ENCODE data around the gene KCNAB1. TPM values are rescaled to one million over a fixed set of nuclear protein-coding genes. Genes with fewer than 3 reads are reported as not detected.

Gene KCNAB1
- total and polyA plus RNA-seq, 2 experiments from 2014 or later = 0.80 to 1.4 TPM

DNA sequence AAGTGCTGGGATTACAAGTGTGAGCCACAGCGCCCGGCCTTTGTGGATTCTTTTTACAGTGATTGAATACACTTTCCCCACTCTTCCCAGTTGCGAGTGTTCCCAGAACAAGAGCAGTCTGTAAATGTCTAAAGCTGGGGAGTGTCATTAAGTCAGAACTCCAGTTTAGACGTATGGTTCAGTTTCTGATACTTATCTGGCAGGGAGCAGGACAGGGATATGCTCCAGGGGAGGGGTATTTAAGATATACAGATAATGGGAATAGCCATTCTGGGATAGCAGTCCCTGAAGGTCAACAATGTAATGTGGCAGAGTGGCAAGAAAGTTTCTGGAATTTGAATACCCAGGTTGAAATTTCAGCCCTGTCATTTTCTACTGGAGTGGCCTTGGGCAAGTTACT lies 270.5 kb downstream of the KCNAB1 start:
- Histone ChIP-seq H3K4me3 (no peak overlapping the region), H3K4me1 (ENCODE audit: insufficient read depth) (no peaks in the 10 kb centered on the region), H3K79me2 (no peaks in the 10 kb centered on the region), H4K20me1 (ENCODE audit: insufficient read depth, poor library complexity, severe bottlenecking) (no peaks in the 10 kb centered on the region), H3K9me2 (replicated peaks; ENCODE audit: insufficient read depth) (no peaks in the 10 kb centered on the region), H3K9me3 (ENCODE audit: low read depth) (no peaks in the 10 kb centered on the region), H3K4me2 (no peak overlapping the region), H3K36me3 (replicated peaks; ENCODE audit: insufficient read depth, low read depth) (no peaks in the 10 kb centered on the region), H2AFZ (no peak overlapping the region), H3K27me3 (no peaks in the 10 kb centered on the region), H3K27ac (no peak overlapping the region)
- WGBS (ENCODE audit: low lambda C conversion rate, missing lambda C conversion rate) = 59% methylated on average over 3 of the region's 4 CpGs
- TF ChIP-seq EZH2phosphoT487 (IDR thresholded peaks at IDR 0.05; ENCODE audit: low read depth, severe bottlenecking, unreplicated experiment) (no peak), EZH2 (IDR thresholded peaks at IDR 0.05; ENCODE audit: borderline replicate concordance) (no peak)
- TF ChIP-seq, protein P1, sequence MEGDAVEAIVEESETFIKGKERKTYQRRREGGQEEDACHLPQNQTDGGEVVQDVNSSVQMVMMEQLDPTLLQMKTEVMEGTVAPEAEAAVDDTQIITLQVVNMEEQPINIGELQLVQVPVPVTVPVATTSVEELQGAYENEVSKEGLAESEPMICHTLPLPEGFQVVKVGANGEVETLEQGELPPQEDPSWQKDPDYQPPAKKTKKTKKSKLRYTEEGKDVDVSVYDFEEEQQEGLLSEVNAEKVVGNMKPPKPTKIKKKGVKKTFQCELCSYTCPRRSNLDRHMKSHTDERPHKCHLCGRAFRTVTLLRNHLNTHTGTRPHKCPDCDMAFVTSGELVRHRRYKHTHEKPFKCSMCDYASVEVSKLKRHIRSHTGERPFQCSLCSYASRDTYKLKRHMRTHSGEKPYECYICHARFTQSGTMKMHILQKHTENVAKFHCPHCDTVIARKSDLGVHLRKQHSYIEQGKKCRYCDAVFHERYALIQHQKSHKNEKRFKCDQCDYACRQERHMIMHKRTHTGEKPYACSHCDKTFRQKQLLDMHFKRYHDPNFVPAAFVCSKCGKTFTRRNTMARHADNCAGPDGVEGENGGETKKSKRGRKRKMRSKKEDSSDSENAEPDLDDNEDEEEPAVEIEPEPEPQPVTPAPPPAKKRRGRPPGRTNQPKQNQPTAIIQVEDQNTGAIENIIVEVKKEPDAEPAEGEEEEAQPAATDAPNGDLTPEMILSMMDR (IDR thresholded peaks at IDR 0.05; ENCODE audit: poor library complexity) = no peak
- DNase-seq (ENCODE audit: low spot score) = no peak

DNA sequence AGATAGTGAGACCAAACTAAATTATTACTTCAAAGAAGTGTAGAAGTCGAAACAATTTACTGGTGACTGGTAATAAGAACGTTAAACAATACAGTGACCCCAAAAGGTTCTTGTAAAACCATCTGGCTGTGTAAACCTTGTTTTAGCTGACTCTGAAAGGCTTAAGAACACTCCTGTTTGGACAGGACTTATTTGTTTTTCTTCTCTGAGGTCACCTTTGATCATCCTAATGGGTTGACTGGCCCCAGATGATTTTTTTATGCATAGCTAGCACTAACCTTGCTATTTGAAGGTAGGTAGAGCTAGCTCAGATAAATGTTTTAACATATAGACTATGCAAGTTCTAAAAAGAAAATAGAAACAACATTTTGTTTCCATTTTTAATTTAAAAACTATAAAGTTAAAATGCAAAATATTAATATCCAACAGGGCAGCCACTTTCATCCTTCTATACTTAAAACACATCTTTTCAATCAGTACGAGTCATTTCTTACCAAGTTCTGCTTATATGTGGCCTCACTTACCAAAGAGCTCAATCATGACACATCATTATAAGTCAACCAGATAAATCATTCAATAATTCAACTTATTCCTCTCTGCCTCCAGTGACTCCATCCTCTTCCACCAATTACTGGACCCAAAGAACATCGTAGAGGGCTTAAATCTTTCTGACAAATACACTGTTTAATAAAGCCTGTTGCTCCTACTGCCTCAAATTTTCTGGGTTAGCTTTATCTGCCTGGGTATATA lies 275.8 kb downstream of the KCNAB1 start:
- Histone ChIP-seq H3K79me2 (no peaks in the 10 kb centered on the region), H3K4me3 (no peak overlapping the region), H3K4me1 (ENCODE audit: insufficient read depth) (no peaks in the 10 kb centered on the region), H3K4me2 (peak overlapping the region; percentile 7), H4K20me1 (ENCODE audit: insufficient read depth, poor library complexity, severe bottlenecking) (no peaks in the 10 kb centered on the region), H3K27ac (peak overlapping the region; percentile 33), H3K36me3 (replicated peaks; ENCODE audit: insufficient read depth, low read depth) (no peaks in the 10 kb centered on the region), H3K27me3 (no peaks in the 10 kb centered on the region), H2AFZ (no peak overlapping the region), H3K9me3 (ENCODE audit: low read depth) (no peaks in the 10 kb centered on the region), H3K9me2 (replicated peaks; ENCODE audit: insufficient read depth) (no peaks in the 10 kb centered on the region)
- 59% methylated on average over 4 of the region's 4 CpGs for whole genome bisulfite sequencing (ENCODE audit: low lambda C conversion rate, missing lambda C conversion rate)
- no peak for DNase-seq (ENCODE audit: low spot score)
- TF ChIP-seq EZH2 (IDR thresholded peaks at IDR 0.05; ENCODE audit: borderline replicate concordance) = no peak
- no peak for TF ChIP-seq EZH2phosphoT487 (IDR thresholded peaks at IDR 0.05; ENCODE audit: low read depth, severe bottlenecking, unreplicated experiment)
- TF ChIP-seq, protein P1 (IDR thresholded peaks at IDR 0.05; ENCODE audit: poor library complexity) = no peak

DNA sequence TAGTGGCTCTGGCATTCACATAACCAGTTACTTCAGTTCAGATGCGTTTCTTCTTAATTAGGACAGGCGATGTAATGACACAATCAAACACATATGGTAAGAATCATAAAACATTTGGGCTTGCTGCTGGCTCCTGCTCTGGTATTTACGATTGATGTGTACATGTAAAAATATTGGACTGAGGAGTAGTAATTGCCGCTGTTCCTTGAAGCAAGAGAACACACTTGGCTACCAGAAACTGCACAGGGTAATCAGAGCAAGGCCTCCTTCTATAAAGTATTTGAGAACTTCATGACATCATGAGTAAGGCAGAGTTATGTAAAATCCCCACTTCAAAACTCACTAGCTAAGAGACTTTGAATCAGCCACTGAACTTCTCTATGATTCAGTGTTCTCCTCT lies 276.5 kb downstream of the KCNAB1 start:
- TF ChIP-seq EZH2 (IDR thresholded peaks at IDR 0.05; ENCODE audit: borderline replicate concordance) (no peak), EZH2phosphoT487 (IDR thresholded peaks at IDR 0.05; ENCODE audit: low read depth, severe bottlenecking, unreplicated experiment) (no peak)
- TF ChIP-seq, protein P1 (IDR thresholded peaks at IDR 0.05; ENCODE audit: poor library complexity) = no peak
- no peaks in the 10 kb centered on the region for H4K20me1 ChIP-seq (ENCODE audit: insufficient read depth, poor library complexity, severe bottlenecking)
- H3K4me2 ChIP-seq = no peak overlapping the region
- H3K9me3 ChIP-seq (ENCODE audit: low read depth) = no peaks in the 10 kb centered on the region
- no peak overlapping the region for H3K4me3 ChIP-seq
- H3K79me2 ChIP-seq = no peaks in the 10 kb centered on the region
- no peaks in the 10 kb centered on the region for H3K9me2 ChIP-seq (replicated peaks; ENCODE audit: insufficient read depth)
- DNase-seq (ENCODE audit: low spot score) = no peak
- H3K36me3 ChIP-seq (replicated peaks; ENCODE audit: insufficient read depth, low read depth) = no peaks in the 10 kb centered on the region
- no peak overlapping the region for H2AFZ ChIP-seq
- 72% methylated on average over 4 of the region's 4 CpGs for WGBS (ENCODE audit: low lambda C conversion rate, missing lambda C conversion rate)
- no peaks in the 10 kb centered on the region for H3K4me1 ChIP-seq (ENCODE audit: insufficient read depth)
- H3K27ac ChIP-seq = no peak overlapping the region
- H3K27me3 ChIP-seq = no peaks in the 10 kb centered on the region

All from hepatocyte (in vitro differentiated cells).